IMR-90 (cell line): ENCODE measurements around the gene PRPF4. TPM values are rescaled to one million over a fixed set of nuclear protein-coding genes. Genes with fewer than 3 reads are reported as not detected.

Experiments
- ATAC-seq: fragments of 200-7000 bp; cut with Tn5 transposase; 2 replicates; pipeline ENCODE4 v1.9.1; 2020; ENCODE audit warnings: low read depth, mild to moderate bottlenecking, moderate library complexity
- BruUV-seq: library from RNA; stranded (reverse); fragments of 400-500 nt; replicated peaks from 2 replicates; lab custom pipeline; 2021; lab: Mats Ljungman, UMichigan
- CTCF ChIA-PET: fragments of 300-600 bp; formaldehyde crosslinking; extraction: SDS; loops from one replicate; lab custom pipeline; 2021; ENCODE audit warnings: antibody characterized with exemption; lab: Yijun Ruan, JAX
- POLR2A ChIA-PET: fragments of 300-600 bp; sonication (Branson Sonifier 250); formaldehyde crosslinking; loops from one replicate; lab custom pipeline; 2022; ENCODE audit warnings: antibody characterized with exemption; ENCODE audit not compliant: unreplicated experiment; lab: Charles Lee
- DNase-seq: peaks from one replicate; pipeline ENCODE4 v3.0.0; 2013
- H2AFZ ChIP-seq: replicated peaks from 2 replicates; pipeline ENCODE3; 2013; ENCODE audit warnings: low read length, mild to moderate bottlenecking; ENCODE audit not compliant: poor library complexity
- H2AK5ac ChIP-seq: 2 replicates; pipeline ENCODE4 v1.6.1; 2013; ENCODE audit warnings: low read depth, low read length, inconsistent platforms
- H2AK9ac ChIP-seq: replicated peaks from 2 replicates; pipeline ENCODE3; 2013; ENCODE audit warnings: mild to moderate bottlenecking, low read depth, low read length, moderate library complexity; ENCODE audit not compliant: poor library complexity
- H2BK120ac ChIP-seq: 2 replicates; pipeline ENCODE4 v1.6.1; 2013; ENCODE audit warnings: low read depth, low read length, inconsistent platforms
- H2BK15ac ChIP-seq: 3 replicates; pipeline ENCODE4 v1.6.1; 2013; ENCODE audit warnings: low read depth, low read length, inconsistent platforms
- H2BK20ac ChIP-seq: 2 replicates; pipeline ENCODE4 v1.6.1; 2013; ENCODE audit warnings: low read depth, mild to moderate bottlenecking, inconsistent platforms, low read length, moderate library complexity
- H2BK5ac ChIP-seq: 2 replicates; pipeline ENCODE4 v1.6.1; 2013; ENCODE audit warnings: mild to moderate bottlenecking, low read depth, low read length, inconsistent platforms; ENCODE audit not compliant: poor library complexity, severe bottlenecking
- H3K14ac ChIP-seq: replicated peaks from 2 replicates; pipeline ENCODE4 v1.6.1; 2013; ENCODE audit warnings: low read depth, low read length, inconsistent platforms
- H3K18ac ChIP-seq: 2 replicates; pipeline ENCODE4 v1.6.1; 2013; ENCODE audit warnings: low read depth, low read length, control low read depth
- H3K23ac ChIP-seq: 2 replicates; pipeline ENCODE4 v1.6.1; 2013; ENCODE audit warnings: low read depth, low read length, inconsistent platforms
- H3K27ac ChIP-seq: 2 replicates; pipeline ENCODE4 v1.5.1; 2013; ENCODE audit warnings: mild to moderate bottlenecking, control low read depth, low read length; ENCODE audit not compliant: insufficient read depth
- H3K27me3 ChIP-seq: 2 replicates; pipeline ENCODE4 v1.6.1; 2013; ENCODE audit warnings: low read length; ENCODE audit not compliant: control insufficient read depth, insufficient read depth
- H3K36me3 ChIP-seq: 2 replicates; pipeline ENCODE4 v1.6.1; 2013; ENCODE audit warnings: low read length, mixed read lengths; ENCODE audit not compliant: control insufficient read depth, insufficient read depth
- H3K4ac ChIP-seq: 2 replicates; pipeline ENCODE4 v1.6.1; 2013; ENCODE audit warnings: low read depth, low read length, inconsistent platforms
- H3K4me1 ChIP-seq: 2 replicates; pipeline ENCODE4 v1.6.1; 2013; ENCODE audit warnings: low read length, mixed read lengths; ENCODE audit not compliant: control insufficient read depth, insufficient read depth
- H3K4me2 ChIP-seq: 2 replicates; pipeline ENCODE4 v1.6.1; 2013; ENCODE audit warnings: low read depth, mild to moderate bottlenecking, control low read depth, low read length, moderate library complexity
- H3K4me3 ChIP-seq: 2 replicates; pipeline ENCODE4 v1.5.1; 2013; ENCODE audit warnings: low read depth, mild to moderate bottlenecking, control low read depth, low read length, moderate library complexity; ENCODE audit not compliant: insufficient read depth
- H3K56ac ChIP-seq: 2 replicates; pipeline ENCODE4 v1.6.1; 2013; ENCODE audit warnings: low read length, inconsistent platforms; ENCODE audit not compliant: insufficient read depth; ENCODE audit errors: extremely low read depth
- H3K79me1 ChIP-seq, 2 experiments: 2 replicates each; pipeline ENCODE4 v1.6.1; 2013; ENCODE audit warnings: low read length in 2 of 2, inconsistent platforms in 1 of 2, low read depth in 1 of 2
- H3K9ac ChIP-seq: 2 replicates; pipeline ENCODE4 v1.6.1; 2013; ENCODE audit warnings: low read depth, low read length, control low read depth
- H3K9me1 ChIP-seq: 2 replicates; pipeline ENCODE4 v1.6.1; 2013; ENCODE audit warnings: low read length, inconsistent platforms; ENCODE audit not compliant: insufficient read depth
- H3K9me3 ChIP-seq: 2 replicates; pipeline ENCODE4 v1.6.1; 2013; ENCODE audit warnings: low read length; ENCODE audit not compliant: control insufficient read depth, insufficient read depth
- H4K20me1 ChIP-seq: 2 replicates; pipeline ENCODE4 v1.6.1; 2013; ENCODE audit warnings: low read length, inconsistent platforms; ENCODE audit not compliant: insufficient read depth
- H4K5ac ChIP-seq: 2 replicates; pipeline ENCODE4 v1.6.1; 2013; ENCODE audit warnings: mild to moderate bottlenecking, low read depth, low read length, control low read depth
- H4K8ac ChIP-seq, 2 experiments: 2 replicates each; pipeline ENCODE4 v1.6.1; 2013; ENCODE audit warnings: low read depth in 2 of 2, low read length in 2 of 2, control low read depth in 1 of 2, inconsistent platforms in 1 of 2
- H4K91ac ChIP-seq: 2 replicates; pipeline ENCODE4 v1.6.1; 2013; ENCODE audit warnings: low read depth, low read length, inconsistent platforms; ENCODE audit not compliant: insufficient read depth
- CTCF ChIP-seq: conservative IDR thresholded peaks from 2 replicates; pipeline ENCODE4 v1.5.1; 2012; ENCODE audit warnings: mild to moderate bottlenecking, low read depth, low read length, improper control_type of control experiment
- SMC3 ChIP-seq: fragments of 150-350 bp; IDR thresholded peaks from 2 replicates; pipeline ENCODE4 v1.6.1; 2016; ENCODE audit warnings: low read depth, mild to moderate bottlenecking, antibody characterized with exemption, low read length, moderate library complexity
- WGBS, 2 experiments: methylation state at CpG; one replicate each; pipeline versions ENCODE4 v1.1.5 to v1.1.7; 2013; ENCODE audit warnings: missing lambda C conversion rate in 2 of 2; ENCODE audit not compliant: insufficient read length in 1 of 2; ENCODE audit errors: extremely low coverage in 2 of 2; 5-methylcytosine and 5-hydroxymethylcytosine counted together
- dilution Hi-C: fragments of 300-500 bp; cut with HindIII; formaldehyde crosslinking; loops from one replicate; pipeline ENCODE4 v1.14.3; 2018; ENCODE audit warnings: low sequenced_read_pairs; ENCODE audit not compliant: unreplicated experiment
- in situ Hi-C: fragments of 300-500 bp; cut with MboI; formaldehyde crosslinking; loops from 3 replicates; pipeline ENCODE4 v1.14.3; 2019; ENCODE audit warnings: low sequenced_read_pairs, inconsistent platforms, mixed read lengths
- intact Hi-C: fragments of 100-400 bp; cut with micrococcal nuclease; formaldehyde crosslinking; loops from 2 replicates; pipeline ENCODE4 v1.10.0; 2022
- polyA plus RNA-seq, 3 experiments: library from polyadenylated mRNA; depleted of rRNA; stranded (reverse); fragments of >200 nt; gene quantifications; 2 replicates each; pipeline ENCODE4 v1.2.3, GENCODE V29; 2012; ENCODE audit warnings: low replicate concordance in 1 of 3
- total RNA-seq: library from RNA; depleted of rRNA; stranded (reverse); fragments of >200 nt; gene quantifications from 2 replicates; pipeline ENCODE4 v1.2.3, GENCODE V29; 2012

Gene PRPF4
- total and polyA plus RNA-seq, 2 of the 4 experiments (the other 2 are of a cell fraction), result 21.4 to 38.0 TPM

- H2AK5ac ChIP-seq, result no peak overlapping the region
- CTCF ChIA-PET, result no interaction called here
- H2AK9ac ChIP-seq, result no peak overlapping the region
- BruUV-seq, result no TSS peak
- H2BK120ac ChIP-seq, result no peak overlapping the region
- no peak overlapping the region for H3K18ac ChIP-seq
- H3K27ac ChIP-seq, result no peak overlapping the region
- H3K14ac ChIP-seq, result no peak overlapping the region
- intact Hi-C loops (no loop called here), dilution Hi-C loops (no loop called here), in situ Hi-C loops (no loop called here)
- no CpG with 5 or more reads among the region's 3 CpGs for WGBS, 2 experiments
- no peaks in the 10 kb centered on the region for H3K4me1 ChIP-seq
- no peak overlapping the region for H4K5ac ChIP-seq
- H3K23ac ChIP-seq, result no peak overlapping the region
- H3K4me3 ChIP-seq, result no peak overlapping the region
- H4K8ac ChIP-seq, result no peak overlapping the region
- H4K91ac ChIP-seq, result no peak overlapping the region
- H2BK5ac ChIP-seq, result no peak overlapping the region
- H3K4me2 ChIP-seq, result no peak overlapping the region
- H4K20me1 ChIP-seq, result no peaks in the 10 kb centered on the region
- H2AFZ ChIP-seq, result no peak overlapping the region
- no peak overlapping the region for H3K4ac ChIP-seq
- H3K56ac ChIP-seq, result no peak overlapping the region
- no peaks in the 10 kb centered on the region for H3K9me1 ChIP-seq
- no peak for ATAC-seq
- POLR2A ChIA-PET, result no interaction called here
- H3K36me3 ChIP-seq, result no peaks in the 10 kb centered on the region
- H2BK15ac ChIP-seq, result no peak overlapping the region
- DNase-seq, result no peak
- no peak for TF ChIP-seq SMC3
- no peak for TF ChIP-seq CTCF
- H2BK20ac ChIP-seq, result no peak overlapping the region
- H3K9me3 ChIP-seq, result peaks cover 2% of the 10 kb centered on the region; the same call in 1 of the 2 replicates
- H3K27me3 ChIP-seq, result peaks cover 12% of the 10 kb centered on the region
- no peak overlapping the region for H3K9ac ChIP-seq
- no peaks in the 10 kb centered on the region for H3K79me1 ChIP-seq
These were observed 44.6 kb downstream of the PRPF4 start for GRCh38 chr9:113320051-113320450.
